NCI-H524 (cell line): ENCODE results near the gene TRIM44.

Experiments
- DNase-seq, 2 experiments: peaks; one replicate each; lab custom pipeline; 2025; lab: John Stamatoyannopoulos, UW

TRIM44 gene

GRCh38 chr11:35671396-35672127, 9.0 kb downstream of the TRIM44 start:
- DNase-seq, result no peak

GRCh38 chr11:35672608-35673007, 10.0 kb downstream of the TRIM44 start:
- no peak for DNase-seq

GRCh38 chr11:35675901-35676610, 13.5 kb downstream of the TRIM44 start:
- no peak for DNase-seq

- no peak for DNase-seq
Measured at GRCh38 chr11:35676611-35676965, 14.0 kb downstream of the TRIM44 start.

- DNase-seq, result no peak
Measured at GRCh38 chr11:35677904-35678303, 15.3 kb downstream of the TRIM44 start.

GRCh38 chr11:35678471-35678870, 15.9 kb downstream of the TRIM44 start:
- no peak for DNase-seq

GRCh38 chr11:35678975-35679374, 16.4 kb downstream of the TRIM44 start:
- no peak for DNase-seq

GRCh38 chr11:35680506-35680905, 17.9 kb downstream of the TRIM44 start:
- peak; percentile 1 to 47 for DNase-seq

- DNase-seq, result no peak
Measured at GRCh38 chr11:35681163-35681767, 18.7 kb downstream of the TRIM44 start.

GRCh38 chr11:35682230-35683173, 19.9 kb downstream of the TRIM44 start:
- peak; percentile 79 to 81 for DNase-seq

GRCh38 chr11:35683728-35684339, 21.3 kb downstream of the TRIM44 start:
- DNase-seq, result no peak

GRCh38 chr11:35688023-35688422, 25.4 kb downstream of the TRIM44 start:
- no peak for DNase-seq

GRCh38 chr11:35689081-35689996, 26.8 kb downstream of the TRIM44 start:
- DNase-seq, result no peak

GRCh38 chr11:35702126-35702525, 39.6 kb downstream of the TRIM44 start:
- no peak for DNase-seq

- DNase-seq, result no peak
Measured at GRCh38 chr11:35709376-35709775, 46.8 kb downstream of the TRIM44 start.

GRCh38 chr11:35711173-35711910, 48.8 kb downstream of the TRIM44 start:
- peak in 1 of 2 experiments; percentile 35 for DNase-seq

- DNase-seq, result no peak
Measured at GRCh38 chr11:35711924-35712323, 49.3 kb downstream of the TRIM44 start.

- no peak for DNase-seq
Measured at GRCh38 chr11:35712533-35712932, 50.0 kb downstream of the TRIM44 start.

- DNase-seq, result no peak
Measured at GRCh38 chr11:35714882-35715627, 52.5 kb downstream of the TRIM44 start.
